ENCODE data around the gene CD59.

DNA sequence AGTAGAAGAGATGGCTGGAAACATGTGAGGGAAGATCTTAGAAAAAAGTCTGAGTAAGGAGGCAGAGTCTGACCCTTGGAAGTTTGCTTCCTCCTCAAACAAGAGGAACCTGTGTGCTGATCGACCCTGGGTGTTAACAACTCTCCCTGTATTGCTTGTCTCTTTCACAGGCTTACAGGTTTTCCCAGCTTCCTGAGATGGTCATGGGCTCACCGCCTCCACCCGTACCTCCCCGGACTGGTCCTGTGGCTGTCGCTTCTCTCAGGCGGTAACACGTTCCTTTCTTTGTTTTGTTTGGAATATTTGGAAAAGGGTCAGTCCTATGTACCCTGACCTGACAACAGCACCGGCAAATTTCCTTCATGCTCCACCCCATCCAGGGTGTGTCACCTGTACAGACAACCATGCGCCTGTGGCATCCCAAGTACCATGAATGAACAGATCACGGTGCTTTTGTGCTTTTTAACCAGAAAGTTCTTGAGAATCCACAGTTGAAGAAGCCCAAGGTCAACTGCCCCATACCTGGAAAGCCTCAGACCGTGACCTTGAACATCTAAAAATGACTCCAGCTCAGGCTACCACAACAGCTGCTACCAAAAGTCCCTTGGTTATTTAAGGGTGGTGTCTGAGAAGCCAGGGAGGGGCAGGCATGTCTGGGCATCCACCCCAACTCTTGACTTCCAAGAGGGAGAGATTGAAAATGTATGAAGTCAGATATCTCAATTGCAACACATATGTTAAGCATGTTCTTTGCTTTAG is 80.2 kb downstream of the CD59 start:
- TF ChIP-seq, protein P1, sequence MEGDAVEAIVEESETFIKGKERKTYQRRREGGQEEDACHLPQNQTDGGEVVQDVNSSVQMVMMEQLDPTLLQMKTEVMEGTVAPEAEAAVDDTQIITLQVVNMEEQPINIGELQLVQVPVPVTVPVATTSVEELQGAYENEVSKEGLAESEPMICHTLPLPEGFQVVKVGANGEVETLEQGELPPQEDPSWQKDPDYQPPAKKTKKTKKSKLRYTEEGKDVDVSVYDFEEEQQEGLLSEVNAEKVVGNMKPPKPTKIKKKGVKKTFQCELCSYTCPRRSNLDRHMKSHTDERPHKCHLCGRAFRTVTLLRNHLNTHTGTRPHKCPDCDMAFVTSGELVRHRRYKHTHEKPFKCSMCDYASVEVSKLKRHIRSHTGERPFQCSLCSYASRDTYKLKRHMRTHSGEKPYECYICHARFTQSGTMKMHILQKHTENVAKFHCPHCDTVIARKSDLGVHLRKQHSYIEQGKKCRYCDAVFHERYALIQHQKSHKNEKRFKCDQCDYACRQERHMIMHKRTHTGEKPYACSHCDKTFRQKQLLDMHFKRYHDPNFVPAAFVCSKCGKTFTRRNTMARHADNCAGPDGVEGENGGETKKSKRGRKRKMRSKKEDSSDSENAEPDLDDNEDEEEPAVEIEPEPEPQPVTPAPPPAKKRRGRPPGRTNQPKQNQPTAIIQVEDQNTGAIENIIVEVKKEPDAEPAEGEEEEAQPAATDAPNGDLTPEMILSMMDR (IDR thresholded peaks at IDR 0.05): no peak
- no peak for TF ChIP-seq POLR2A (IDR thresholded peaks at IDR 0.05)
